ENCODE measurements around the gene CAGE1. TPM values are rescaled to one million over a fixed set of nuclear protein-coding genes. Genes with fewer than 3 reads are reported as not detected.
"Not testable (repeated sequence)": the region's sequence is repeated elsewhere in the genome, so short reads cannot be mapped to it uniquely, and the experiment has no call there.

The CAGE1 gene
- total RNA-seq, 1 experiment from 2014 or later, result not detected

DNA sequence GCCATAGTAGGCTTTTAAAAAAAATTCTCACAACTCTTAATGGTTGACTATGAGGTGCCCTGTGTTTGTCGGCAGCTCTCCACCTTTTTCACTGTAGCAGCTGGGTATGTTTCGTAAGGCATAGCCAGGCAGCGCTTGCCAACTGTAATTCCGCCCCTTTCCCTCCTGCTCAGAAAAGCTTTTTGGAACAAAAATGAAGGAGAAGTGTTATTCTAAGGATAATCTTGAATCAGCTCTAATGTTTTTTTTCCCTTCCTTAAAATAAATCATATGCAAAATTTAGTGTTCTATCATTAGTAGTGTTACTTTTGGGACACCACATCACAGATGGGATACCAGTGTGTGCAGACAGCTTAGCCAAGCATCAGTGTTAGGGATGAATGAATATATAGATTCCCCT lies 21.3 kb upstream of the CAGE1 start:
- no peak for DNase-seq (ENCODE audit: extremely low read depth, low read depth)

DNA sequence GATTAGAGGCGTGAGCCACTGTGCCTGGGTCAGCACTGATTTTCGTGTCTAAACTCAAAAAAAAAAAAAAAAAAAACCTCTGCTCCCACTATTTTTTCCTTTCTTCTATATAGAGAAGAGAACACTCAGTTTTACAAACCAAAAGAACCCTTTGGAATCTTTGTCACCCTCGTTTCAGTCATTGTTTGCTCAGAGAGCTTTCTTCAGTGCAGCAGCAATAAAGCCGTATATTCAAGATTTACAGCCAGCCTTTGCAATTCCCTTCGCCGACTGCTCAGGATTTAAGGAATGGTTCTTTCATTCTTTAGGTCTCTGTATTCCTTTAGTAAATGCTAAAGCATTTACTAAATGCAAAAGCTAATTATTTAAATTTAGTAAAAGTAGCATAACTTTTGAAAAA lies 20.2 kb upstream of the CAGE1 start:
- DNase-seq (ENCODE audit: extremely low read depth, low read depth), result no peak

DNA sequence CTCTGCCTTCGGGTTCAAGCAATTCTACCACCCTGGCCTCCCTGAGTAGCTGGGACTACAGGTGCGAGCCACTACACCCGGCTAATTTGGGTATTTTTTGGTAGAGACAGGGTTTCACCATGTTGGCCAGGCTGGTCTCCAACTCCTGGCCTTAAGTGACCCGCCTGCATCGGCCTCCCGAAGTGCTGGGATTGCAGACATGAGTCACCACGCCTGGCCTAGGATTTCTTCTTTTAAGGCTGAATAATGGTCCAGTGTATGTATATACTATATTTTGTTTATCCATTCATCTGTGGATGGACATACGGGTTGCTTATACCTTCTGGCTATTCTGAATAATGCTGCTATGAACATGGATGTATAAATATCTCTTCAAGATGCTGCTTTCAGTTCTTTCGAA lies 17.2 kb upstream of the CAGE1 start:
- DNase-seq (ENCODE audit: extremely low read depth, low read depth), result no peak

DNA sequence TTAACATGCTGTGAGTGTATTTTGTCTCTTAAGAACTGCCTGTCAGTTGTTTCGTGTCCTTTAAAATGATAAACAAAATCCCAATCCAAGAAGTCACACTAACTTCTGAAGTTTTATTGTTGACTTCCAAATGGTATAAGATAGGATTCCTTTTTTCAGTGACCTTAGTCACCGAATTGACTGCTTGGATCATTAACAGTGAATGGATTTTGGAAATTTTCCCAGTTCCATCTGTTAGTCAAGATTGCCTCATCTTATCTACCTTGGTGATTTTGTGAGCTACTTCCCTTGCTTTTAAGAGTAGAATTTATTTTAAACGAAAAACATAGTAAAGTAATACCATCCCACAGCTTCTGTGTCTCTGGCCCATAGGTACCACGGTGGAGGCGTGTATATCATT lies 15.0 kb upstream of the CAGE1 start:
- no peak for DNase-seq (ENCODE audit: extremely low read depth, low read depth)

DNA sequence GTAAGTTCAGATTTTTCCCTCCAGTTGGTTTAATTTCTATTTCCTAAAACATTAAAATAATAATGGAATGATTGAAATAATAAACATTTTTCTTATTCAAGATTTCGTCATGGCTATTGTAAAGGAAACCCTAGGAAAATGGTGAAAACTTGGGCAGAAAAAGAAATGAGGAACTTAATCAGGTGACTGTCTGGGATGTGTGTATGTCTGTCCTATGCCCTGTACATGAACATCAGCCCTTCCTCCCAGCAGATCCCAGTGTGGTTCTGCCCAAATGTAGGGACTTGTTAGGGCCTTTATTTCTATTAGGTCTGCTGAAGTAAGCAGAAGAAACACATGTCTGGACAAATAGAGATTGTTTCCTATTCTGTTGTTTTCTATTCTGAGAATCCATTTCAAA lies 13.2 kb upstream of the CAGE1 start:
- no peak for DNase-seq (ENCODE audit: extremely low read depth, low read depth)

DNA sequence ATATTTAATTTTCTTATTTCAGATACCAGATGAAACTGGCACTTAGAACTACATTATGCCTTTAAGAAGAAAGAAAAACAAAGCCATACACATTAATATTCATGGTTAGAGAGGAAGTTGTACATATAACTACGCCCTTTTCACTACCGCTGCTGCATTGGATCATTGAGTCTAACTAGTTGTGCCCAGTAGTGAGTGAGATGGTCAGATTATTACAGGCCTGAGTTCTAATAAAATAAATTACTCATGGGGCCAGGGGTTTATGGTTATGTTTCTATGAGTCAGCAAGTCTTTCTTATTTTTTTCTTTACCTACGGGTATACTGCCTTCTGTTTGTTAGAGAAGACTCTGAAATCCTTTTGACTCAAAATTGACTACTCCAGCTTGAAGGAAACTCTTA lies 11.5 kb upstream of the CAGE1 start:
- DNase-seq (ENCODE audit: extremely low read depth, low read depth), result no peak

DNA sequence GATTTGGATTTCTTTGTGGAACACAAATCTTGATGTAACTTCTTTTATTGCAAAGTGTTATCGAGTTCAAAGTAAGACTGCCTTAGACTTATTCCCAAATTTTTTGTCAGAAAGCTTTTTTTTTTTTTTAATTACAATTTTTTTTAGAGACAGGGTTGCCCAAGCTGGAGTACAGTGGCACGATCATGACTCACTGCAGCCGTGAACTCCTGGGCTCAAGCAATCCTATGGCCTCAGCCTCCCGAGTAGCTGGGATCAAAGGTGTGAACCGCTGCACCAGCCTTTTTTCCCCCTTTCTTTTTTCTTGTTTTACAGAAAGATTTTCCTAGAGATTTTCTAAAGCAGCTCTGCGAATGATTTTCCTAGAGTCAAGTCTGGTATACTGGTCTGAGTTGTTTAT lies 2.9 kb upstream of the CAGE1 start:
- no peak for DNase-seq (ENCODE audit: extremely low read depth, low read depth)

DNA sequence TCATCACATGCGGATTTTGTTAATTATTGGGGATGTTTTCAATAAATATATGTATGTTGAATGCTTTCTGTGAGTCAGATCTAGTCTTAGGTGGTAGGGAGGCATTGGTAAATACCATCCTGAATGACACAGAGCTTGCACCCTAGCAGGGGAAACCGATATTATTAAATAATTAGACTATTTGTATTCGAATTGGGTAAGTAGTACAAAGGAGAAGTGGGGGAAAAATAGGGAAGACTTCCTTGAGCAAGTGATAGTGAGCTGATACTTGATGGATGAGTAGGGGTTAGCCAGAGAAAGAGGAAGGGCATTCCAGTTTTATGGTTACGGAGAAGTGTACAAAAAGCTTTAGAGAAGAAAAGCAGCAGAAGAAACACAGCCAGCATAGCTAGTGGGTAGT lies 1.6 kb upstream of the CAGE1 start:
- no peak for DNase-seq (ENCODE audit: extremely low read depth, low read depth)

DNA sequence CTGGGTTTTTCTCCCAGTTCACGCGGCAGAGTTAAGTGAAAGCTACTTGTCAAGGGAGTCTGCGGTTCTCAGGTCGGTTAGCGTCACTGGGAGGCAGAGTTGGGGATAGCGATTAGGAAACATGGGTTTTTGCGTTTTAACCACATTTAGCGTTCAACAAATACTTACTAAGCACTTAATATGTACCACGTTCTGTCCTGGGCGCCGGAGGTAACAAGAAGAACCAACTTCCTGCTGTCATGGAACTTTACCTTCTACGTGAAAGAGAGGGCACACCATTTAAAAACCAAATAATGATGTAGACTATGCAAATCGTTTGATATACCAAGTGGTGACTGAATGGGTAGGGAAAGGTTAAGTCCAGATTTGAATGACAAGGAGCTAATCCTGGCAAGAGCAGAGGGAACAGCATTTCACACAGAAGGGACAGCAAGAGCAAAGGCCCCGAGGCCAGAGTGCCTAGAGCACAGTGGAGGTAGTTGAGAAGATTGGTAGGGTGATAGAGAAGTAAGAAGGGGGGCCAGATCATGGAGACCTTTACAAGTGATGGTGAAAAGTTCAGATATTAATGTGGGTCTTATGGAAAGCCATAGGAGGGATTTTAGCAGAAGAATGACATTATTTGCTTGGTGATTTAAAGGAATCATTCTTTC lies 810 bp upstream of the CAGE1 start:
- DNase-seq (ENCODE audit: extremely low read depth, low read depth), result no peak

DNA sequence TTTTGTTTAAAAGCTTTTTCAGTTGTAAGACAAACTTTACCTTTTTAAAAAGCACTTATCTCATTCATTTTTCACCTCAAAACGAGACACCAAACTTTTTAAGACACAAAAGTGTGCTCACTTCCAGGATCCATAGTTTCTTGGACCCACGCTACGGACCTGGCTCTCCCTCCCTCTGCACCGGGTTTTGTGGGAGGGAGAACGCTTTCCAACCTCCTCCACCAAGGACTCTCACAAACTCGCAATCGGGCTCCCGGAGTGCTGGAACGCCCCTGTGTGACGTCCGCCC lies 436 bp downstream of the CAGE1 start:
- peak; percentile 33 for DNase-seq (ENCODE audit: extremely low read depth, low read depth)

DNA sequence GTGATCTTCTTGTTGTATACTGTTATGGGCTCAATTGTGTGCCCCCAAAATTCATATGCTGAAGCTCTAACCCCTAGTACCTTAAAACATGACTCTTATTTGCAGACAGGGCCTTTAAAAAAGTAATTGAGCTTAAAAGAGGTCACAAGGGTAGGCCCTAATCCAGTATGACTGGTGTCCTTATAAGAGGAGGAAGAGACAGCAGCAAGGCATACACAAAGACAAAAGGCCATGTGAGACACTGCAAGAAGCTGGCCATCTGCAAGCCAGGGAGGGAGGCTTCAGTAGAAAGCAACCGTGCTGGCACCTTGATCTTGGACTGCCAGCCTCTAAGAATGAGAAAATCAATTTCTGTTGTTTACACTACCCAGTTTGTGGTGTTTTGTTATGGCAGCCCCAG lies 8.4 kb downstream of the CAGE1 start:
- DNase-seq (ENCODE audit: extremely low read depth, low read depth), result no peak

DNA sequence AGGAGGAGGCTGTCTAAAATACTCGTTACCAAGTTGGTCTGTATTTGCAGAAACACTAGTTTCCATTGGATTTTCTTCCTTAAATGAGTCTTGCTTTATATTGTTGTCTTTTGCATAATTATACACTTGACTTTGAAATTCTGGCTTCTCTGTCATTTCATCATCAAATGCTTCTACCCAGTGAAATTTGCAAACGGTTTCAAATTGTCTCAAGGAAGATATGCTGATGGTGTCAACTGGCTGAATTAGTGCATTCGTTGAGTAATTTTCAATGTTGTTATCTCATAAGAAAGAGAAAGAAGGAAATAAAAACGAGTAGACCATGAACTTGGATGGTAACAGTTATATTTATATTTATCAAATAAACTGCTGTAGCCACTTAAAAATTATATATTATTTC lies 10.8 kb downstream of the CAGE1 start:
- DNase-seq (ENCODE audit: extremely low read depth, low read depth), result no peak

DNA sequence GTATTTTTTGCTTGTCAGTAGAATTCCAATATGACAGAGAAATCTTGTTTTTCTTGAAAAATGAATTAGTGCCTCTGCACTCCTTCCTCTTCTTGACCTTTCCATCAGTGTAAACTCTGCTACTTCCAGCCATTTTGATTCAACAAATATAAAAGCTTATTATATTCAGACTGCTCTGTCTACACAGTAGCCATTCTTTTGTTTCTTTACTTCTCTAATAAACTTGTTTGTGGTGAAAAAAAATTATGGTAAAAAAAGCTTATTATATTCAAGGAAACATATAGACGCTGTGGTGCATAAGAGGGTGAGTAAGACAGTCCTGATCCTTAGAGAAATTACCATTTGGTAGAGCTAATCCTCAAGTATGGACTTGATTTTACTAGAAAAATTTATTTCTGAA lies 11.6 kb downstream of the CAGE1 start:
- no peak for DNase-seq (ENCODE audit: extremely low read depth, low read depth)

DNA sequence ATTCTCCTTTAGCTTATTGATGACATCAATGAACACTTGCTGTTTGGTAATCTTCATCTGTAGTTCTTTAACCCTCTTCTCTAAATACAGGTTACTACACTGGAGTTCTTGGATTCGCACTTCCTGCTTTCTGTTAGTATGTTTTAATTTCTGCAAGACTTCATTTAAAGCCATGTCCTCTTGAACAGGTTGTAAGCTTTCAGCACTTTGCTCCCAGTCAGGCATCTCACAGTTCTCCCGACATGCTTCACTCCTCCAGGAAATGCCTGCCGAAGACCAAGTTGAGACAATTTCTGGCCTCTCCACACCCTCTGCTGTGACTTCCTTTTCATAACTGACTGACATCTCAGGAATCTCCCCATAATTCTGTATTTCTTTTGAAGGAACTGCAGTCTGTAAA lies 15.8 kb downstream of the CAGE1 start:
- DNase-seq (ENCODE audit: extremely low read depth, low read depth), result no peak

DNA sequence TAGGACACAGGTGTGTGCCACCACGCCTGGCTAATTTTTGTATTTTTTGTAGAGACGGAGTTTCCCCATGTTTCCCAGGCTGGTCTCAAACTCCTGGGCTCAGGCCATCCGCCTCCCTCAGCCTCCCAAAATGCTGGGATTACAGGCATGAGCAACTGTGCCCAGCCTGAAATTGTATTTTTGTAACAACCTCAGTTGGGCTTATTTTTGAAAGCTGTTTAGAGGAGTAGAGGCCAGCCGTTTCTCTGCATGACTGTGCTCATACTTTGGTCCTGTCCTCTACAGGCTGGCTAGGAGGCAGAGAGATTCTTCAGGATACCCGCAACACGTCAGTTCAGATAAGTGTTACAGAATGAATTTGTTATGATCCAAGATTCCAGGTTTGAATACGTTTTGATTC lies 22.1 kb downstream of the CAGE1 start:
- no peak for DNase-seq (ENCODE audit: extremely low read depth, low read depth)

DNA sequence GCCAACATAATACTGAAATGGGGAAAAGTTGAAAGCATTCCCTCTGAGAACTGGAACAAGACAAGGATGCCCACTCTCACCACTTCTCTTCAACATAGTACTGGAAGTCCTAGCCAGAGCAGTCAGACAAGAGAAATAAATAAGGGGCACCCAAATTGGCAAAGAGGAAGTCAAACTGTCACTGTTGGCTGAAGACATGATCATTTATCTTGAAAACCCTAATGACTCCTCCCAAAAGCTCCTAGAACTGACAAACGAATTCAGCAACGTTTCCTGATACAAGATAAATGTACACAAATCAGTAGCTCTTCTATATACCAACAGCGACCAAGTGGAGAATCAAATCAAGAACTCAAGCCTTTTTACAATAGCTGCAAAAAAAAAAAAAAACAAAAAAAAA lies 37.6 kb downstream of the CAGE1 start:
- not testable (repeated sequence) for DNase-seq (ENCODE audit: extremely low read depth, low read depth)

DNA sequence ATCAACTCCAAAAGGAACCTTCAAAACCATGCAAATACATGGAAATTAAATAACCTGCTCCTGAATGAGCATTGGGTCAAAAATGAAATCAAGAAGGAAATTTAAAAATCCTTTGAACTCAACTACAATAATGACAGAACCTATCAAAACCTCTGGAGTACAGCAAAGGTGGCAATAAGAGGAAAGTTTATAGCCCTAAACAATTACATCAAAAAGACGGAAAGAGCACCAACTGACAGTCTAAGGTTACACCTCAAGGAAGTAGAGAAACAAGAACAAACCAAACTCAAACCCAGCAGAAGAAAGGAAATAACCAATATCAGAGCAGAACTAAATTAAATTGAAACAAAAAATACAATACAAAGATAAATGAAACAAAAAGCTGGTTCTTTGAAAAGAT lies 39.0 kb downstream of the CAGE1 start:
- DNase-seq (ENCODE audit: extremely low read depth, low read depth), result not testable (repeated sequence)

DNA sequence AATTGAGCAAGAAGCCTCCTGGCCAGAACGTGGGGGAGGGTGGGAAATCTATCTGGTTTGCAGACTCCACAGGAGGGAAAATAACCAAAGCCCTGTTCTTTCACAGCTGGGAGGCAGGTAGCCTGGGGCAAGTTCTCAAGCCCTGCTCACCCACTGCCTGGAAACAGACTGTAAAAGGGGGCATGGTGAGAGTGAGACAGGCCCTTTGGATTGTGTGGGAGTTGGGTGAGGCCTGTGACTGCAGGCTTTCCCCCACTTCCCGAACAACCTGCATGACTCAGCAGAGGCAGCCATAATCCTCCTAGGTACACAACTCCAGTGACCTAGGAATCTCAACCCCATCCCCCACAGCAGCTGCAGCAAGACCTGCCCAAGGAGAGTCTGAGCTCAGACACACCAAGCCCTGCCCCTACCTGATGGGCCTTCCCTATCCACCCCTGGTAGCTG lies 42.0 kb downstream of the CAGE1 start:
- peak; percentile 12 for DNase-seq (ENCODE audit: extremely low read depth, low read depth)

DNA sequence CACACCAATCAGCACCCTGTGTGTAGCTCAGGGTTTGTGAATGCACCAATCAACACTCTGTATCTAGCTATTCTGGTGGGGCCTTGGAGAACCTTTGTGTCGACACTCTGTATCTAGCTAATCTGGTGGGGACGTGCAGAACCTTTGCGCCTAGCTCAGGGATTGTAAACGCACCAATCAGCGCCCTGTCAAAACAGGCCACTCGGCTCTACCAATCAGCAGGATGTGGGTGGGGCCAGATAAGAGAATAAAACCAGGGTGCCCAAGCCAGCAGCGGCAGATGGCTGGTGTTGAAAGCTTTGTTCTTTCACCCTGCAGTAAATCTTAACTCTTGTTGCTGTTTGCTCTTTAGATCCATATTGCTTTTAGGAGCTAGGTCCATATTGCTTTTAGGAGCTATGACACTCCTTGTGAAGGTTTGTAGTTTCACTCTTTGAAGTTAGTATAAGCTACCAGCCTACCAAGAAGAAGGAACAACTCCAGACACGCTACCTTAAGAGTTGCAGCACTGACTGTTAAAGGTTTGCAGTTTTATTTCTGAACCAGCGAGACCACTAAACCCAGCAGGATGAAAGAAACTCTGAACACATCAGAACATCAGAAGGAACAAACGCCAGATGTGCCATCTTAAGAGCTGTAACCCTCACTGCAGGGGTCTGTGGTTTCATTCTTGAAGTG lies 44.6 kb downstream of the CAGE1 start:
- DNase-seq (ENCODE audit: extremely low read depth, low read depth), result not testable (repeated sequence)

DNA sequence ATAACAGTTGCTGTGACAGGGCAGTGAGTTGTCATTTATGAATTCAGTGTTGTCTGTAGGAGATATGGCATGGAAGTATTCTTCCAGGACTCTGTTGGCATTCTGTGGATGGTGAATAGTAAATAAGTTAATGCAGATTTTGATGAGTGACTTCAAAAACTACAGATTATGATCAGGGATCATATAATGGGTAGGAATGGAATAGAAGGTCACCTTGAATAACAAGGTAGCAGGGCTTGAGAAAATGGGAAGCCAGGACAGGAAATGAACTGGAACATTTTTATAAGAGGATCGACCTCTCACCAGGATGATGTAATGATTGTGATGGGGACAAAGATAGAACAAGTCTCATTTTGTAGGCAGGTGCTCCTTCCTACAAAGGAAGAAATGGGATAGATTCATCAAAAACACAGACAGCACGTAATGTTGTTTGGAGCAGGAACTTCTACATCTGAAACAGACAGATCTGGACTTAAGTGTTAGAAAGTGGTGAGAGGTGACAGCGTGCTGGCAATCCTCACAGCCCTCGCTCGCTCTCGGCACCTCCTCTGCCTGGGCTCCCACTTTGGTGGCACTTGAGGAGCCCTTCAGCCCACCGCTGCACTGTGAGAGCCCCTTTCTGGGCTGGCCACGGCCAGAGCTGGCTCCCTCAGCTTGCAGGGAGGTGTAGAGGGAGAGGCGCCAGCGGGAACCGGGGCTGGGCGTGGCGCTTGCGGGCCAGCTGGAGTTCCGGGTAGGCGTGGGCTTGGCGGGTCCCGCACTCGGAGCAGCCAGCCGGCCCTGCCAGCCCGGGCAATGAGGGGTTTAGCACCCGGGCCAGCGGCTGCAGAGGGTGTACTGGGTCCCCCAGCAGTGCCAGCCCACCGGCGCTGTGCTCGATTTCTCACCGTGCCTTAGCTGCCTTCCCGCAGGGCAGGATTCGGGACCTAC lies 45.7 kb downstream of the CAGE1 start:
- DNase-seq (ENCODE audit: extremely low read depth, low read depth), result no peak

DNA sequence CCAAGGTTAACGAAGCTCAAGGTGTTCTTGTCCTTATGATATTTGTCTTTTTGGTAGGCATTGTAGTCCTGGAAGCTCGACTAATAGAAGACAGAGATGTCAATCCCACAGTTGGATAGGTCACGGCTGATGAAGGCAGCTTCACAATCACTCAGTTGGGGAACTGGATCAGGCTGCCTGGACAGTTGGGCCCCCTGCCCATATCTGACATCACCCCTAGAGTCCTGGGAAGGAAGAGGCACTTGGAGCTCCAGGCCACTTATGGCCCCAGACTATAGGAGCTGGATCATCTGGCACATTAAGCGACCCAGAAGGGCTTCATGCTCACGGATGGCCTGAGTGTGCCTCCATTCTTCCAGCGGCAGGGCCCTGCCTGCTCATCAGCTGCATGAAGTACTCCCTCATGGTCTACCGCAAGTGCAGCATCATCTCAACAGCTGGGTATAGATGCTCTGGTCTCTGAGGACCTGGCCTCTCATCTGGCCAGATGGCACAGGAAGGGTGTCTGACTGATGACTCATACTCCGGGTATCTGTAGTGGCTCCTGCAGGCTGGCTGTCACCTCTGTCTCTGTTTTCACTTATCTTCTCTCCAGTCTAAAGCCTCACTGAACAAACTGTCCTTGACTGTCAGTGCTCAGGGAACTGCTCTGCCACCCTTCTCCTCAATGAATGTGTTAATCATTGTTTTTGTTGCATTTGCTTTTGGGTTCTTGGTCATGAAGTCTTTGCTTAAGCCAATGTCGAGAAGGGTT lies 47.4 kb downstream of the CAGE1 start:
- no peak for DNase-seq (ENCODE audit: extremely low read depth, low read depth)

Measured in NCI-H460 (cell line).